HEK293T (cell line): ENCODE measurements around the gene PRRT1B.

Source experiments
- ARNT ChIP-seq: fragments of 450-650 bp; IDR thresholded peaks from 2 replicates; pipeline ENCODE4 v1.6.1; 2017; ENCODE audit warnings: mild to moderate bottlenecking
- BHLHE40 ChIP-seq: fragments of 450-650 bp; IDR thresholded peaks from 2 replicates; pipeline ENCODE4 v1.6.1; 2016; ENCODE audit warnings: mild to moderate bottlenecking, moderate library complexity, borderline replicate concordance
- ELF4 ChIP-seq: fragments of 450-650 bp; IDR thresholded peaks from 2 replicates; pipeline ENCODE4 v1.6.1; 2017; ENCODE audit warnings: antibody characterized with exemption
- FOXA1 ChIP-seq: fragments of 450-650 bp; IDR thresholded peaks from 2 replicates; pipeline ENCODE4 v1.6.1; 2016; ENCODE audit warnings: mild to moderate bottlenecking
- FOXK2 ChIP-seq: fragments of 450-650 bp; IDR thresholded peaks from 2 replicates; pipeline ENCODE4 v1.6.1; 2016; ENCODE audit warnings: mild to moderate bottlenecking
- FOXM1 ChIP-seq: fragments of 450-650 bp; IDR thresholded peaks from 2 replicates; pipeline ENCODE4 v1.6.1; 2017; ENCODE audit warnings: mild to moderate bottlenecking, borderline replicate concordance
- HDGF ChIP-seq: fragments of 450-650 bp; IDR thresholded peaks from 2 replicates; pipeline ENCODE4 v1.6.1; 2017; ENCODE audit warnings: antibody characterized with exemption, borderline replicate concordance
- L3MBTL2 ChIP-seq: fragments of 450-650 bp; conservative IDR thresholded peaks from 2 replicates; pipeline ENCODE4 v1.6.1; 2016; ENCODE audit warnings: mild to moderate bottlenecking
- LEF1 ChIP-seq: fragments of 450-650 bp; IDR thresholded peaks from 2 replicates; pipeline ENCODE4 v1.6.1; 2017; ENCODE audit warnings: mild to moderate bottlenecking, borderline replicate concordance
- NFRKB ChIP-seq: fragments of 450-650 bp; IDR thresholded peaks from 2 replicates; pipeline ENCODE4 v1.6.1; 2016; ENCODE audit warnings: mild to moderate bottlenecking, moderate library complexity
- SP1 ChIP-seq: fragments of 450-650 bp; IDR thresholded peaks from 2 replicates; pipeline ENCODE4 v1.6.1; 2017
- SUZ12 ChIP-seq: fragments of 450-650 bp; IDR thresholded peaks from 2 replicates; pipeline ENCODE4 v1.6.1; 2016; ENCODE audit warnings: mild to moderate bottlenecking
- TARDBP ChIP-seq: fragments of 450-650 bp; IDR thresholded peaks from 2 replicates; pipeline ENCODE4 v1.6.1; 2016
- ZNF384 ChIP-seq: fragments of 450-650 bp; IDR thresholded peaks from 2 replicates; pipeline ENCODE4 v1.6.1; 2016

DNA sequence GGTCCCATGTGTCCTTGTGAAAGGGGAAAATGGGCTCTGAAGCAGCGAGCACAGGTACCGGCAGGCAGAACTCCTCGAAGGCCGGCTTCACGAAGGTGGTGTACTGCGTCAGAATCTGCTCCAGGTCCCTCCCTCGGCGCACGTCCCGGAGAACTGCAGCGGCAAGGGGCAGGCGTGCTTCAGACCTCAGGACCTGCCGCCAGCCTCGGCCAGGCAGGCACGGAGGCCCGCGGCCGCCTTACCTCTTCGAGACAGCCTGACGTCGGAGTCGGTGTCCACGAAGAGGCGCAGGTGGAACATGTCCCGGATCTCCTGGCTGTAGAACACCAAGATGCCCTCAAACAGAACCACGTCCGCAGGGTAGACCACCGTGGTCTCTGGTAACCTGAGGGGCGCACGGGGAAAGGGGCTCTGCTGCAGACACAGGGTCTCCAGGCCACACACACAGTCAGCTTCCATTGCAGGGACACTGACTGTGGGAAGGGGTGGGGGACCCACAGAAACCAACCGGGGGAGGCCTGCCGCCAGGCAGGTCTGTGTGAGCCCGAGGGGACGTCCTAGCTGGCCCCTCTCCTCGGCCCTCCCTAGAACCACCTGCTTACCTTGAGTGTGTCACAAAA is 16.3 kb upstream of the PRRT1B start:
- TF ChIP-seq L3MBTL2 (no peak), ARNT (no peak), SUZ12 (no peak), TARDBP (no peak), SP1 (no peak), BHLHE40 (no peak), NFRKB (no peak), FOXM1 (no peak), ELF4 (no peak), ZNF384 (no peak), FOXA1 (no peak), LEF1 (no peak), FOXK2 (no peak), HDGF (no peak)
